IMR-90 (cell line): ENCODE results near the gene NMNAT3. TPM values are rescaled to one million over a fixed set of nuclear protein-coding genes. Genes with fewer than 3 reads are reported as not detected.

ENCODE experiments used
- ATAC-seq: fragments of 200-7000 bp; cut with Tn5 transposase; 2 replicates; pipeline ENCODE4 v1.9.1; 2020; ENCODE audit warnings: low read depth, mild to moderate bottlenecking, moderate library complexity
- BruUV-seq: library from RNA; stranded (reverse); fragments of 400-500 nt; replicated peaks from 2 replicates; lab custom pipeline; 2021; lab: Mats Ljungman, UMichigan
- CTCF ChIA-PET: fragments of 300-600 bp; formaldehyde crosslinking; extraction: SDS; loops from one replicate; lab custom pipeline; 2021; ENCODE audit warnings: antibody characterized with exemption; lab: Yijun Ruan, JAX
- POLR2A ChIA-PET: fragments of 300-600 bp; sonication (Branson Sonifier 250); formaldehyde crosslinking; loops from one replicate; lab custom pipeline; 2022; ENCODE audit warnings: antibody characterized with exemption; ENCODE audit not compliant: unreplicated experiment; lab: Charles Lee
- DNase-seq: peaks from one replicate; pipeline ENCODE4 v3.0.0; 2013
- H2AFZ ChIP-seq: replicated peaks from 2 replicates; pipeline ENCODE3; 2013; ENCODE audit warnings: low read length, mild to moderate bottlenecking; ENCODE audit not compliant: poor library complexity
- H2AK5ac ChIP-seq: 2 replicates; pipeline ENCODE4 v1.6.1; 2013; ENCODE audit warnings: low read depth, low read length, inconsistent platforms
- H2AK9ac ChIP-seq: replicated peaks from 2 replicates; pipeline ENCODE3; 2013; ENCODE audit warnings: mild to moderate bottlenecking, low read depth, low read length, moderate library complexity; ENCODE audit not compliant: poor library complexity
- H2BK120ac ChIP-seq: 2 replicates; pipeline ENCODE4 v1.6.1; 2013; ENCODE audit warnings: low read depth, low read length, inconsistent platforms
- H2BK15ac ChIP-seq: 3 replicates; pipeline ENCODE4 v1.6.1; 2013; ENCODE audit warnings: low read depth, low read length, inconsistent platforms
- H2BK20ac ChIP-seq: 2 replicates; pipeline ENCODE4 v1.6.1; 2013; ENCODE audit warnings: low read depth, mild to moderate bottlenecking, inconsistent platforms, low read length, moderate library complexity
- H2BK5ac ChIP-seq: 2 replicates; pipeline ENCODE4 v1.6.1; 2013; ENCODE audit warnings: mild to moderate bottlenecking, low read depth, low read length, inconsistent platforms; ENCODE audit not compliant: poor library complexity, severe bottlenecking
- H3K14ac ChIP-seq: replicated peaks from 2 replicates; pipeline ENCODE4 v1.6.1; 2013; ENCODE audit warnings: low read depth, low read length, inconsistent platforms
- H3K18ac ChIP-seq: 2 replicates; pipeline ENCODE4 v1.6.1; 2013; ENCODE audit warnings: low read depth, low read length, control low read depth
- H3K23ac ChIP-seq: 2 replicates; pipeline ENCODE4 v1.6.1; 2013; ENCODE audit warnings: low read depth, low read length, inconsistent platforms
- H3K27ac ChIP-seq: 2 replicates; pipeline ENCODE4 v1.5.1; 2013; ENCODE audit warnings: mild to moderate bottlenecking, control low read depth, low read length; ENCODE audit not compliant: insufficient read depth
- H3K27me3 ChIP-seq: 2 replicates; pipeline ENCODE4 v1.6.1; 2013; ENCODE audit warnings: low read length; ENCODE audit not compliant: control insufficient read depth, insufficient read depth
- H3K36me3 ChIP-seq: 2 replicates; pipeline ENCODE4 v1.6.1; 2013; ENCODE audit warnings: low read length, mixed read lengths; ENCODE audit not compliant: control insufficient read depth, insufficient read depth
- H3K4ac ChIP-seq: 2 replicates; pipeline ENCODE4 v1.6.1; 2013; ENCODE audit warnings: low read depth, low read length, inconsistent platforms
- H3K4me1 ChIP-seq: 2 replicates; pipeline ENCODE4 v1.6.1; 2013; ENCODE audit warnings: low read length, mixed read lengths; ENCODE audit not compliant: control insufficient read depth, insufficient read depth
- H3K4me2 ChIP-seq: 2 replicates; pipeline ENCODE4 v1.6.1; 2013; ENCODE audit warnings: low read depth, mild to moderate bottlenecking, control low read depth, low read length, moderate library complexity
- H3K4me3 ChIP-seq: 2 replicates; pipeline ENCODE4 v1.5.1; 2013; ENCODE audit warnings: low read depth, mild to moderate bottlenecking, control low read depth, low read length, moderate library complexity; ENCODE audit not compliant: insufficient read depth
- H3K56ac ChIP-seq: 2 replicates; pipeline ENCODE4 v1.6.1; 2013; ENCODE audit warnings: low read length, inconsistent platforms; ENCODE audit not compliant: insufficient read depth; ENCODE audit errors: extremely low read depth
- H3K79me1 ChIP-seq, 2 experiments: 2 replicates each; pipeline ENCODE4 v1.6.1; 2013; ENCODE audit warnings: low read length in 2 of 2, inconsistent platforms in 1 of 2, low read depth in 1 of 2
- H3K9ac ChIP-seq: 2 replicates; pipeline ENCODE4 v1.6.1; 2013; ENCODE audit warnings: low read depth, low read length, control low read depth
- H3K9me1 ChIP-seq: 2 replicates; pipeline ENCODE4 v1.6.1; 2013; ENCODE audit warnings: low read length, inconsistent platforms; ENCODE audit not compliant: insufficient read depth
- H3K9me3 ChIP-seq: 2 replicates; pipeline ENCODE4 v1.6.1; 2013; ENCODE audit warnings: low read length; ENCODE audit not compliant: control insufficient read depth, insufficient read depth
- H4K20me1 ChIP-seq: 2 replicates; pipeline ENCODE4 v1.6.1; 2013; ENCODE audit warnings: low read length, inconsistent platforms; ENCODE audit not compliant: insufficient read depth
- H4K5ac ChIP-seq: 2 replicates; pipeline ENCODE4 v1.6.1; 2013; ENCODE audit warnings: mild to moderate bottlenecking, low read depth, low read length, control low read depth
- H4K8ac ChIP-seq, 2 experiments: 2 replicates each; pipeline ENCODE4 v1.6.1; 2013; ENCODE audit warnings: low read depth in 2 of 2, low read length in 2 of 2, control low read depth in 1 of 2, inconsistent platforms in 1 of 2
- H4K91ac ChIP-seq: 2 replicates; pipeline ENCODE4 v1.6.1; 2013; ENCODE audit warnings: low read depth, low read length, inconsistent platforms; ENCODE audit not compliant: insufficient read depth
- CHD1 ChIP-seq: IDR thresholded peaks from 2 replicates; pipeline ENCODE4 v1.6.1; 2012; ENCODE audit warnings: low read depth, low read length, improper control_type of control experiment
- ELK1 ChIP-seq: fragments of 150-350 bp; IDR thresholded peaks from 2 replicates; pipeline ENCODE4 v1.6.1; 2016; ENCODE audit warnings: low read depth, mild to moderate bottlenecking, low read length, moderate library complexity, borderline replicate concordance
- FOS ChIP-seq: fragments of 150-350 bp; IDR thresholded peaks from 2 replicates; pipeline ENCODE4 v1.6.1; 2016; ENCODE audit warnings: low read depth, low read length
- MAZ ChIP-seq: IDR thresholded peaks from 2 replicates; pipeline ENCODE4 v1.6.1; 2012; ENCODE audit warnings: low read depth, mild to moderate bottlenecking, low read length, improper control_type of control experiment, moderate library complexity, borderline replicate concordance
- NFE2L2 ChIP-seq: fragments of 150-350 bp; IDR thresholded peaks from 2 replicates; pipeline ENCODE4 v1.6.1; 2016; ENCODE audit warnings: low read depth, mild to moderate bottlenecking, low read length
- POLR2A ChIP-seq: IDR thresholded peaks from 2 replicates; pipeline ENCODE4 v1.6.1; 2012; ENCODE audit warnings: mild to moderate bottlenecking, low read depth, low read length
- RAD21 ChIP-seq: IDR thresholded peaks from 2 replicates; pipeline ENCODE4 v1.6.1; 2012; ENCODE audit warnings: low read length, improper control_type of control experiment
- RCOR1 ChIP-seq: IDR thresholded peaks from 2 replicates; pipeline ENCODE4 v1.6.1; 2012; ENCODE audit warnings: mild to moderate bottlenecking, low read length, improper control_type of control experiment; ENCODE audit not compliant: insufficient replicate concordance
- RFX5 ChIP-seq: IDR thresholded peaks from 2 replicates; pipeline ENCODE4 v1.8.0; 2012; ENCODE audit warnings: low read depth, mild to moderate bottlenecking, low read length, moderate library complexity
- SMC3 ChIP-seq: fragments of 150-350 bp; IDR thresholded peaks from 2 replicates; pipeline ENCODE4 v1.6.1; 2016; ENCODE audit warnings: low read depth, mild to moderate bottlenecking, antibody characterized with exemption, low read length, moderate library complexity
- USF2 ChIP-seq: fragments of 150-350 bp; IDR thresholded peaks from 2 replicates; pipeline ENCODE4 v1.6.1; 2017; ENCODE audit warnings: mild to moderate bottlenecking, antibody characterized with exemption, low read length, low read depth
- WGBS, 2 experiments: methylation state at CpG; one replicate each; pipeline versions ENCODE4 v1.1.5 to v1.1.7; 2013; ENCODE audit warnings: missing lambda C conversion rate in 2 of 2; ENCODE audit not compliant: insufficient read length in 1 of 2; ENCODE audit errors: extremely low coverage in 2 of 2; 5-methylcytosine and 5-hydroxymethylcytosine counted together
- dilution Hi-C: fragments of 300-500 bp; cut with HindIII; formaldehyde crosslinking; loops from one replicate; pipeline ENCODE4 v1.14.3; 2018; ENCODE audit warnings: low sequenced_read_pairs; ENCODE audit not compliant: unreplicated experiment
- in situ Hi-C: fragments of 300-500 bp; cut with MboI; formaldehyde crosslinking; loops from 3 replicates; pipeline ENCODE4 v1.14.3; 2019; ENCODE audit warnings: low sequenced_read_pairs, inconsistent platforms, mixed read lengths
- intact Hi-C: fragments of 100-400 bp; cut with micrococcal nuclease; formaldehyde crosslinking; loops from 2 replicates; pipeline ENCODE4 v1.10.0; 2022
- polyA plus RNA-seq, 3 experiments: library from polyadenylated mRNA; depleted of rRNA; stranded (reverse); fragments of >200 nt; gene quantifications; 2 replicates each; pipeline ENCODE4 v1.2.3, GENCODE V29; 2012; ENCODE audit warnings: low replicate concordance in 1 of 3
- total RNA-seq: library from RNA; depleted of rRNA; stranded (reverse); fragments of >200 nt; gene quantifications from 2 replicates; pipeline ENCODE4 v1.2.3, GENCODE V29; 2012

Gene NMNAT3
- total and polyA plus RNA-seq, 2 of the 4 experiments (the other 2 are of a cell fraction), result 0.12 to 0.36 TPM

- DNase-seq, result no peak
- no peak overlapping the region for H2BK120ac ChIP-seq
- intact Hi-C loops (no loop called here), in situ Hi-C loops (no loop called here), dilution Hi-C loops (no loop called here)
- H3K27me3 ChIP-seq, result no peaks in the 10 kb centered on the region
- no peak overlapping the region for H4K8ac ChIP-seq
- no peak overlapping the region for H3K4ac ChIP-seq
- no peaks in the 10 kb centered on the region; the same call in 1 of the 2 replicates for H3K9me1 ChIP-seq
- H3K9me3 ChIP-seq, result no peaks in the 10 kb centered on the region
- no peak for ATAC-seq
- H2BK15ac ChIP-seq, result no peak overlapping the region
- no peak overlapping the region for H2AFZ ChIP-seq
- no peak overlapping the region for H4K5ac ChIP-seq
- no CpG with 5 or more reads among the region's 1 CpG for WGBS, 2 experiments
- no peaks in the 10 kb centered on the region for H3K36me3 ChIP-seq
- no peak overlapping the region for H3K18ac ChIP-seq
- no peak overlapping the region for H3K4me3 ChIP-seq
- no peak overlapping the region for H2BK20ac ChIP-seq
- no TSS peak for BruUV-seq
- no peaks in the 10 kb centered on the region for H3K4me1 ChIP-seq
- H3K23ac ChIP-seq, result no peak overlapping the region
- no peaks in the 10 kb centered on the region for H3K79me1 ChIP-seq
- no peak overlapping the region for H3K27ac ChIP-seq
- H3K14ac ChIP-seq, result no peak overlapping the region
- TF ChIP-seq USF2 (no peak), RFX5 (no peak), MAZ (no peak), FOS (no peak), ELK1 (no peak), RAD21 (no peak), RCOR1 (no peak), NFE2L2 (no peak), POLR2A (no peak), SMC3 (no peak), CHD1 (no peak)
- H3K56ac ChIP-seq, result no peak overlapping the region
- ChIA-PET POLR2A (no interaction called here), CTCF (no interaction called here)
- no peaks in the 10 kb centered on the region for H4K20me1 ChIP-seq
- no peak overlapping the region for H3K9ac ChIP-seq
- H4K91ac ChIP-seq, result no peak overlapping the region
- H2AK9ac ChIP-seq, result no peak overlapping the region
- H2BK5ac ChIP-seq, result no peak overlapping the region
- no peak overlapping the region for H2AK5ac ChIP-seq
- no peak overlapping the region for H3K4me2 ChIP-seq
Observed at GRCh38 chr3:139687431-139687830, 9.7 kb upstream of the NMNAT3 start.
